OCI-LY1 (cell line): Measurements from ENCODE around the gene CCL2.

Experiments
- H2AFZ ChIP-seq: fragments of 200-600 bp; sonication (generic), shearing (Covaris generic); 2 replicates; pipeline ENCODE4 v1.6.0; 2014; ENCODE audit warnings: antibody characterized with exemption, mild to moderate bottlenecking, low read length
- H3F3A ChIP-seq: fragments of 200-600 bp; sonication (generic), shearing (Covaris generic); 2 replicates; pipeline ENCODE4 v1.6.0; 2014; ENCODE audit warnings: mild to moderate bottlenecking, antibody characterized with exemption, low read length, moderate library complexity; ENCODE audit not compliant: insufficient read depth
- H3K27ac ChIP-seq: fragments of 200-600 bp; sonication (generic); 2 replicates; pipeline ENCODE4 v1.5.1; 2014; ENCODE audit warnings: low read length, mixed run types, mild to moderate bottlenecking, low read depth; ENCODE audit not compliant: poor library complexity, severe bottlenecking
- H3K27me3 ChIP-seq: fragments of 200-600 bp; sonication (generic); 2 replicates; pipeline ENCODE4 v1.6.0; 2014; ENCODE audit warnings: antibody characterized with exemption, mild to moderate bottlenecking, low read length, moderate library complexity; ENCODE audit not compliant: insufficient read depth
- H3K36me3 ChIP-seq: fragments of 200-600 bp; sonication (generic); 2 replicates; pipeline ENCODE4 v1.6.1; 2014; ENCODE audit warnings: mild to moderate bottlenecking, antibody characterized with exemption, low read length, moderate library complexity, mixed read lengths; ENCODE audit not compliant: insufficient read depth
- H3K4me1 ChIP-seq: fragments of 200-600 bp; sonication (generic); 2 replicates; pipeline ENCODE4 v1.5.1; 2014; ENCODE audit warnings: mild to moderate bottlenecking, low read length, moderate library complexity; ENCODE audit not compliant: insufficient read depth, severe bottlenecking
- H3K4me2 ChIP-seq: fragments of 200-600 bp; sonication (generic), shearing (Covaris generic); 2 replicates; pipeline ENCODE4 v1.6.1; 2014; ENCODE audit warnings: low read length
- H3K4me3 ChIP-seq: fragments of 200-600 bp; sonication (generic); 2 replicates; pipeline ENCODE4 v1.5.1; 2014; ENCODE audit warnings: low read length, low read depth, mild to moderate bottlenecking, mixed read lengths; ENCODE audit not compliant: poor library complexity, severe bottlenecking
- H3K79me2 ChIP-seq: fragments of 200-600 bp; shearing (Covaris generic); 2 replicates; pipeline ENCODE4 v1.6.1; 2016; ENCODE audit warnings: mixed run types, low read length, mixed read lengths; ENCODE audit not compliant: insufficient read depth
- H3K9ac ChIP-seq: fragments of 200-600 bp; sonication (generic), shearing (Covaris generic); 2 replicates; pipeline ENCODE4 v1.6.1; 2014; ENCODE audit warnings: mild to moderate bottlenecking, low read length, mixed read lengths
- H3K9me2 ChIP-seq: fragments of 200-600 bp; sonication (generic), shearing (Covaris generic); 2 replicates; pipeline ENCODE4 v1.6.1; 2014; ENCODE audit warnings: low read depth, mild to moderate bottlenecking, low read length, mixed read lengths
- H3K9me3 ChIP-seq: fragments of 200-600 bp; shearing (Covaris generic); 2 replicates; pipeline ENCODE4 v1.6.1; 2014; ENCODE audit warnings: low read length, mixed read lengths
- H4K20me1 ChIP-seq: fragments of 200-600 bp; sonication (generic), shearing (Covaris generic); 2 replicates; pipeline ENCODE4 v1.6.0; 2016; ENCODE audit warnings: mild to moderate bottlenecking, low read length; ENCODE audit not compliant: insufficient read depth
- EZH2 ChIP-seq: fragments of 200-600 bp; sonication (generic), shearing (Covaris generic); IDR thresholded peaks from 2 replicates; pipeline ENCODE4 v1.8.0; 2017; ENCODE audit warnings: borderline replicate concordance, mixed run types, mild to moderate bottlenecking, antibody characterized with exemption, low read length, moderate library complexity, mixed read lengths
- TF ChIP-seq, protein P1 (sequence below): fragments of 200-600 bp; sonication (generic), shearing (Covaris generic); IDR thresholded peaks from 2 replicates; pipeline ENCODE4 v1.5.1; 2017; ENCODE audit warnings: mild to moderate bottlenecking, antibody characterized with exemption, low read length, moderate library complexity, mixed read lengths

Gene CCL2

DNA sequence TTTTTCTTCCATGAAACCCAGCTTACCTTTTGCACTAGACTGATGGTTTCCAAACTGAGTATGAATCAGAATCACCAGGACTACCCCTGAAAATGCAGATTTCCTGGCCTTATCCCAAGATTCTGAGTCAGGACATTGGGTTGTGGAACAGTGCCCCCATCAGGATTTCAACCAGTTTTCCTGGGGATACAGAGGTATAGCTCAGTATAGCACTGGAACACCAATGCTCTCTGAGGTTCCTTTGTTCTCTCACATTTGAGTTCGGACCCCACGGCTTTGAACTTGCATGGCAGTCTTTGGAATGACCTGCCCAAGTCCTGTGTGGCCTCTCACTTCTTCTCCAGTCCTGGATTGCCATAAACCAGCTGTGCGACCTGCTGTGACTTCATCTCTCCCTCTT is 51.4 kb downstream of the CCL2 start:
- Histone ChIP-seq H3K9me3 (no peaks in the 10 kb centered on the region), H3F3A (no peaks in the 10 kb centered on the region), H3K36me3 (no peaks in the 10 kb centered on the region), H3K27me3 (no peaks in the 10 kb centered on the region), H3K9me2 (no peaks in the 10 kb centered on the region), H3K4me2 (no peak overlapping the region), H2AFZ (no peak overlapping the region), H3K27ac (no peak overlapping the region), H3K79me2 (no peaks in the 10 kb centered on the region), H3K4me3 (no peak overlapping the region), H4K20me1 (no peaks in the 10 kb centered on the region), H3K4me1 (no peaks in the 10 kb centered on the region), H3K9ac (no peak overlapping the region)
- TF ChIP-seq, protein P1, sequence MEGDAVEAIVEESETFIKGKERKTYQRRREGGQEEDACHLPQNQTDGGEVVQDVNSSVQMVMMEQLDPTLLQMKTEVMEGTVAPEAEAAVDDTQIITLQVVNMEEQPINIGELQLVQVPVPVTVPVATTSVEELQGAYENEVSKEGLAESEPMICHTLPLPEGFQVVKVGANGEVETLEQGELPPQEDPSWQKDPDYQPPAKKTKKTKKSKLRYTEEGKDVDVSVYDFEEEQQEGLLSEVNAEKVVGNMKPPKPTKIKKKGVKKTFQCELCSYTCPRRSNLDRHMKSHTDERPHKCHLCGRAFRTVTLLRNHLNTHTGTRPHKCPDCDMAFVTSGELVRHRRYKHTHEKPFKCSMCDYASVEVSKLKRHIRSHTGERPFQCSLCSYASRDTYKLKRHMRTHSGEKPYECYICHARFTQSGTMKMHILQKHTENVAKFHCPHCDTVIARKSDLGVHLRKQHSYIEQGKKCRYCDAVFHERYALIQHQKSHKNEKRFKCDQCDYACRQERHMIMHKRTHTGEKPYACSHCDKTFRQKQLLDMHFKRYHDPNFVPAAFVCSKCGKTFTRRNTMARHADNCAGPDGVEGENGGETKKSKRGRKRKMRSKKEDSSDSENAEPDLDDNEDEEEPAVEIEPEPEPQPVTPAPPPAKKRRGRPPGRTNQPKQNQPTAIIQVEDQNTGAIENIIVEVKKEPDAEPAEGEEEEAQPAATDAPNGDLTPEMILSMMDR = no peak
- no peak for TF ChIP-seq EZH2
